IPS-15b (cell line): Measurements from ENCODE around the gene BASP1.
"Not testable (repeated sequence)": the region's sequence is repeated elsewhere in the genome, so short reads cannot be mapped to it uniquely, and the experiment has no call there.

Experiments
- H3K27me3 ChIP-seq: one replicate; pipeline ENCODE4 v1.6.1; 2013; ENCODE audit warnings: low read length; ENCODE audit not compliant: control insufficient read depth, insufficient read depth
- H3K36me3 ChIP-seq: one replicate; pipeline ENCODE4 v1.6.1; 2013; ENCODE audit warnings: low read length; ENCODE audit not compliant: control insufficient read depth, insufficient read depth
- H3K4me1 ChIP-seq: one replicate; pipeline ENCODE4 v1.6.1; 2013; ENCODE audit warnings: mild to moderate bottlenecking, low read length; ENCODE audit not compliant: control insufficient read depth, insufficient read depth
- H3K4me3 ChIP-seq: one replicate; pipeline ENCODE4 v1.5.1; 2013; ENCODE audit warnings: low read depth, low read length
- H3K9ac ChIP-seq: one replicate; pipeline ENCODE4 v1.6.1; 2013; ENCODE audit warnings: low read depth, mild to moderate bottlenecking, low read length
- H3K9me3 ChIP-seq: one replicate; pipeline ENCODE4 v1.6.1; 2013; ENCODE audit warnings: mild to moderate bottlenecking, low read length; ENCODE audit not compliant: control insufficient read depth, insufficient read depth

BASP1 gene

GRCh38 chr5:17305017-17305416 lies 87.6 kb downstream of the BASP1 start:
- no peaks in the 10 kb centered on the region for H3K9me3 ChIP-seq
- H3K4me1 ChIP-seq = peaks cover 3% of the 10 kb centered on the region
- no peaks in the 10 kb centered on the region for H3K36me3 ChIP-seq
- no peak overlapping the region for H3K9ac ChIP-seq
- no peak overlapping the region for H3K4me3 ChIP-seq
- no peaks in the 10 kb centered on the region for H3K27me3 ChIP-seq

GRCh38 chr5:17305964-17306725 lies 88.7 kb downstream of the BASP1 start:
- Histone ChIP-seq H3K4me3 (no peak overlapping the region), H3K9ac (no peak overlapping the region), H3K36me3 (no peaks in the 10 kb centered on the region), H3K27me3 (no peaks in the 10 kb centered on the region), H3K9me3 (no peaks in the 10 kb centered on the region), H3K4me1 (peaks cover 3% of the 10 kb centered on the region)

GRCh38 chr5:17306726-17307091 lies 89.3 kb downstream of the BASP1 start:
- no peaks in the 10 kb centered on the region for H3K27me3 ChIP-seq
- no peak overlapping the region for H3K4me3 ChIP-seq
- H3K4me1 ChIP-seq = peaks cover 3% of the 10 kb centered on the region
- H3K9ac ChIP-seq = no peak overlapping the region
- no peaks in the 10 kb centered on the region for H3K9me3 ChIP-seq
- H3K36me3 ChIP-seq = no peaks in the 10 kb centered on the region

GRCh38 chr5:17307440-17307839 lies 90.0 kb downstream of the BASP1 start:
- not testable (repeated sequence) for H3K27me3 ChIP-seq, H3K4me1 ChIP-seq, H3K4me3 ChIP-seq, H3K9me3 ChIP-seq, H3K9ac ChIP-seq, H3K36me3 ChIP-seq

- H3K36me3 ChIP-seq = no peaks in the 10 kb centered on the region
- H3K4me1 ChIP-seq = peaks cover 3% of the 10 kb centered on the region
- no peaks in the 10 kb centered on the region for H3K27me3 ChIP-seq
- H3K9ac ChIP-seq = no peak overlapping the region
- no peak overlapping the region for H3K4me3 ChIP-seq
- H3K9me3 ChIP-seq = no peaks in the 10 kb centered on the region
These were observed 91.1 kb downstream of the BASP1 start for GRCh38 chr5:17308326-17309065.

- Histone ChIP-seq H3K4me1 (peaks cover 3% of the 10 kb centered on the region), H3K36me3 (no peaks in the 10 kb centered on the region), H3K4me3 (no peak overlapping the region), H3K9ac (no peak overlapping the region), H3K9me3 (no peaks in the 10 kb centered on the region), H3K27me3 (no peaks in the 10 kb centered on the region)
These were observed 92.0 kb downstream of the BASP1 start for GRCh38 chr5:17309462-17309861.

GRCh38 chr5:17310502-17310901 lies 93.1 kb downstream of the BASP1 start:
- H3K36me3 ChIP-seq, H3K9ac ChIP-seq, H3K9me3 ChIP-seq, H3K4me3 ChIP-seq, H3K27me3 ChIP-seq, H3K4me1 ChIP-seq: not testable (repeated sequence)

GRCh38 chr5:17311811-17312210 lies 94.4 kb downstream of the BASP1 start:
- H3K4me3 ChIP-seq, H3K27me3 ChIP-seq, H3K9me3 ChIP-seq, H3K4me1 ChIP-seq, H3K36me3 ChIP-seq, H3K9ac ChIP-seq: not testable (repeated sequence)

- no peaks in the 10 kb centered on the region for H3K9me3 ChIP-seq
- peaks cover 9% of the 10 kb centered on the region for H3K4me1 ChIP-seq
- no peak overlapping the region for H3K4me3 ChIP-seq
- no peaks in the 10 kb centered on the region for H3K27me3 ChIP-seq
- H3K9ac ChIP-seq = no peak overlapping the region
- no peaks in the 10 kb centered on the region for H3K36me3 ChIP-seq
These were observed 94.9 kb downstream of the BASP1 start for GRCh38 chr5:17312358-17312757.

- Histone ChIP-seq H3K4me1 (peaks cover 9% of the 10 kb centered on the region), H3K9me3 (no peaks in the 10 kb centered on the region), H3K9ac (no peak overlapping the region), H3K36me3 (no peaks in the 10 kb centered on the region), H3K4me3 (no peak overlapping the region), H3K27me3 (no peaks in the 10 kb centered on the region)
These were observed 97.6 kb downstream of the BASP1 start for GRCh38 chr5:17314907-17315471.

- Histone ChIP-seq H3K9me3 (no peaks in the 10 kb centered on the region), H3K27me3 (no peaks in the 10 kb centered on the region), H3K4me3 (no peak overlapping the region), H3K9ac (no peak overlapping the region), H3K4me1 (peaks cover 9% of the 10 kb centered on the region), H3K36me3 (no peaks in the 10 kb centered on the region)
These were observed 98.3 kb downstream of the BASP1 start for GRCh38 chr5:17315710-17316221.

- Histone ChIP-seq H3K4me3 (no peak overlapping the region), H3K4me1 (peaks cover 9% of the 10 kb centered on the region), H3K36me3 (no peaks in the 10 kb centered on the region), H3K9me3 (no peaks in the 10 kb centered on the region), H3K27me3 (no peaks in the 10 kb centered on the region), H3K9ac (no peak overlapping the region)
These were observed 99.6 kb downstream of the BASP1 start for GRCh38 chr5:17316970-17317459.
